Lower lobe of right lung (tissue), 2 donors: ENCODE data around the gene USP30. TPM values are rescaled to one million over a fixed set of nuclear protein-coding genes. Genes with fewer than 3 reads are reported as not detected.

Source experiments
- ATAC-seq, 2 donors: fragments of 200-7000 bp; cut with Tn5 transposase; one replicate each; pipeline ENCODE4 v1.9.1; 2020 to 2022; ENCODE audit warnings: mild to moderate bottlenecking in 2 of 2, moderate library complexity in 2 of 2
- DNase-seq: peaks from one replicate; pipeline ENCODE4 v3.0.0-alpha.2; 2020
- H3K27ac ChIP-seq: fragments of 200-600 bp; one replicate; pipeline ENCODE4 v1.8.0; 2022
- H3K27me3 ChIP-seq: fragments of 200-600 bp; one replicate; pipeline ENCODE4 v1.8.0; 2022; ENCODE audit warnings: low read depth
- H3K36me3 ChIP-seq: fragments of 200-600 bp; one replicate; pipeline ENCODE4 v1.8.0; 2022; ENCODE audit warnings: mild to moderate bottlenecking
- H3K4me1 ChIP-seq: fragments of 200-600 bp; one replicate; pipeline ENCODE4 v1.8.0; 2022
- H3K4me3 ChIP-seq: fragments of 200-600 bp; one replicate; pipeline ENCODE4 v1.8.0; 2022; ENCODE audit warnings: mild to moderate bottlenecking
- H3K9me3 ChIP-seq: fragments of 200-600 bp; one replicate; pipeline ENCODE4 v1.8.0; 2022
- intact Hi-C: fragments of 100-400 bp; cut with DNase I; formaldehyde crosslinking; loops from one replicate; pipeline ENCODE4 v1.11.0; 2022
- total RNA-seq: library from RNA; stranded (reverse); fragmentation: NEBNext Ultra II Directional; extraction: Animal tissue kit (Norgen Biotek cat#: 25700); gene quantifications from one replicate; pipeline ENCODE4 v1.2.1, GENCODE V29; 2021
- TF ChIP-seq, protein P1 (sequence below): fragments of 200-600 bp; IDR thresholded peaks from one replicate; pipeline ENCODE4 v1.8.0; 2022; ENCODE audit warnings: antibody characterized with exemption, mild to moderate bottlenecking
- donor health status: DM: no; HTN: yes; CAD: no; lungs with severe emphysema.

The USP30 gene
- total RNA-seq, 1 donor from 2014 or later = 13.9 TPM

GRCh38 chr12:109100741-109101140, 48.4 kb downstream of the USP30 start:
- no peak for ATAC-seq

DNA sequence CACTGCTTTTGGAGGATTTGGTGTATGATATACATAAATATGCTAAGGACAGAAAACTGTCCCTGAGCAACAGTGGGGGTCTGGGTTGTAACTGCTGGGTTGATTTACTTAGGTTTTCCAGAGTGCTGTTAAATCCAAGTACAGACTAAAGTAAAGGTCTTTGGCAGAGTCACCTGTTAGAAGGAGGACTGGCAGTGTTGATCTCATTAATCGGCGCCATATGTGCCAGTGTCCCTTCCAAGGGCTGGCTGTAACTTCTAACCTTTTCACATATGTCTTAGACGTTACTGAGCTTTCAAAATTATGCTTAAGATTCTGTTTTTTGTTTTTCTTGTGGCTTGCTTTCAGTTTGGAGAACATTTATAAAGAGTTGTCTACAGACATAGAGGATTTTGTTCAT, 50.1 kb downstream of the USP30 start:
- H3K36me3 ChIP-seq = peaks cover 64% of the 10 kb centered on the region
- intact Hi-C loops = no loop called here
- DNase-seq (no peak), ATAC-seq (no peak)
- H3K27me3 ChIP-seq = no peaks in the 10 kb centered on the region
- H3K4me1 ChIP-seq = peaks cover 19% of the 10 kb centered on the region
- TF ChIP-seq, protein P1, sequence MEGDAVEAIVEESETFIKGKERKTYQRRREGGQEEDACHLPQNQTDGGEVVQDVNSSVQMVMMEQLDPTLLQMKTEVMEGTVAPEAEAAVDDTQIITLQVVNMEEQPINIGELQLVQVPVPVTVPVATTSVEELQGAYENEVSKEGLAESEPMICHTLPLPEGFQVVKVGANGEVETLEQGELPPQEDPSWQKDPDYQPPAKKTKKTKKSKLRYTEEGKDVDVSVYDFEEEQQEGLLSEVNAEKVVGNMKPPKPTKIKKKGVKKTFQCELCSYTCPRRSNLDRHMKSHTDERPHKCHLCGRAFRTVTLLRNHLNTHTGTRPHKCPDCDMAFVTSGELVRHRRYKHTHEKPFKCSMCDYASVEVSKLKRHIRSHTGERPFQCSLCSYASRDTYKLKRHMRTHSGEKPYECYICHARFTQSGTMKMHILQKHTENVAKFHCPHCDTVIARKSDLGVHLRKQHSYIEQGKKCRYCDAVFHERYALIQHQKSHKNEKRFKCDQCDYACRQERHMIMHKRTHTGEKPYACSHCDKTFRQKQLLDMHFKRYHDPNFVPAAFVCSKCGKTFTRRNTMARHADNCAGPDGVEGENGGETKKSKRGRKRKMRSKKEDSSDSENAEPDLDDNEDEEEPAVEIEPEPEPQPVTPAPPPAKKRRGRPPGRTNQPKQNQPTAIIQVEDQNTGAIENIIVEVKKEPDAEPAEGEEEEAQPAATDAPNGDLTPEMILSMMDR = no peak
- H3K9me3 ChIP-seq = no peaks in the 10 kb centered on the region
- H3K27ac ChIP-seq = no peak overlapping the region
- no peak overlapping the region for H3K4me3 ChIP-seq

More at GRCh38 chr12:109100741-109101140, 48.4 kb downstream of the USP30 start:
- Histone ChIP-seq H3K27me3 (no peaks in the 10 kb centered on the region), H3K4me3 (no peak overlapping the region), H3K36me3 (peaks cover 49% of the 10 kb centered on the region), H3K27ac (no peak overlapping the region), H3K4me1 (peaks cover 23% of the 10 kb centered on the region), H3K9me3 (no peaks in the 10 kb centered on the region)
- DNase-seq = no peak
- TF ChIP-seq, protein P1 = no peak
- intact Hi-C loops = no loop called here

DNA sequence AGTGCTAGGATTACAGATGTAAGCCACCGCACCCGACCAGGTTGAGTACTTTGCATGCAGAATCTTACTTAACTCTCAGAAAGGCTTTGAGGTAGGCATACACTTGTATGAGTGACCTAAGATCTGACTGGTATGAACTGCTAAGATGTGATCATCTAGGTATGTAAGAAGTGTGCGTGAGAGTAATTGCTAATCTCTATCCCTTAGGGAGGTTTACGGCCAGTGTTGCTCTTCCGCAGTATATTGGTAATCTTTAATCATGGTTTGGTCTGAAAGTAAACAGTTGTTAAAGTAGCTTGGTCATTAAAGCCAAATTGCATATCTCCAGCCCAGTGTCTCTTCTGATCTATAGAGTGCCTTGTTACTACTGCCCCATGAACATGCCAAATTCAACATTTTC, 52.8 kb downstream of the USP30 start:
- no peak for ATAC-seq
- Histone ChIP-seq H3K36me3 (peaks cover 76% of the 10 kb centered on the region), H3K27me3 (no peaks in the 10 kb centered on the region), H3K9me3 (no peaks in the 10 kb centered on the region), H3K4me1 (peaks cover under 1% of the 10 kb centered on the region), H3K4me3 (no peak overlapping the region), H3K27ac (no peak overlapping the region)
- intact Hi-C loops = no loop called here
- no peak for DNase-seq
- TF ChIP-seq, protein P1 = no peak

- peak overlapping the region; percentile 95 for H3K27ac ChIP-seq
- H3K27me3 ChIP-seq = no peaks in the 10 kb centered on the region
- TF ChIP-seq, protein P1 = no peak
- H3K36me3 ChIP-seq = peaks cover 39% of the 10 kb centered on the region
- H3K9me3 ChIP-seq = no peaks in the 10 kb centered on the region
- H3K4me3 ChIP-seq = no peak overlapping the region
- intact Hi-C loops = no loop called here
- DNase-seq (no peak), ATAC-seq (no peak)
- peaks cover 38% of the 10 kb centered on the region for H3K4me1 ChIP-seq
Measured at GRCh38 chr12:109109746-109110350, 57.5 kb downstream of the USP30 start.

GRCh38 chr12:109110988-109111495, 58.7 kb downstream of the USP30 start:
- peaks cover 50% of the 10 kb centered on the region for H3K4me1 ChIP-seq
- no peaks in the 10 kb centered on the region for H3K9me3 ChIP-seq
- H3K4me3 ChIP-seq = peak overlapping the region; percentile 66
- H3K36me3 ChIP-seq = peaks cover 27% of the 10 kb centered on the region
- H3K27me3 ChIP-seq = no peaks in the 10 kb centered on the region
- ATAC-seq = peak; percentile 96 to 97
- peak overlapping the region; percentile 95 for H3K27ac ChIP-seq
- TF ChIP-seq, protein P1 = no peak
- DNase-seq = peak; percentile 90
- intact Hi-C loops = no loop called here
